Panc1 (cell line): ENCODE results near the gene COMMD4. TPM values are rescaled to one million over a fixed set of nuclear protein-coding genes. Genes with fewer than 3 reads are reported as not detected.

Source experiments
- ATAC-seq: fragments of 200-7000 bp; cut with Tn5 transposase; 2 replicates; pipeline ENCODE4 v1.9.1; 2020; ENCODE audit warnings: mild to moderate bottlenecking, moderate library complexity
- BruUV-seq: library from RNA; stranded (reverse); fragments of 400-500 nt; replicated peaks from 2 replicates; lab custom pipeline; 2021; lab: Mats Ljungman, UMichigan
- CTCF ChIA-PET: fragments of 300-600 bp; sonication (Branson Sonifier 250); formaldehyde crosslinking; loops from one replicate; lab custom pipeline; 2022; ENCODE audit warnings: antibody characterized with exemption; lab: Charles Lee
- POLR2A ChIA-PET: fragments of 300-600 bp; sonication (Branson Sonifier 250); formaldehyde crosslinking; loops from one replicate; lab custom pipeline; 2022; ENCODE audit warnings: antibody characterized with exemption; lab: Charles Lee
- DNase-seq: peaks from one replicate; pipeline ENCODE4 v3.0.0-alpha.2; 2010; ENCODE audit warnings: low read depth, low spot score
- H3K27ac ChIP-seq: 2 replicates; pipeline ENCODE4 v1.5.1; 2011; ENCODE audit warnings: mild to moderate bottlenecking, low read length, inconsistent platforms
- H3K27me3 ChIP-seq: fragments of 200-500 bp; sonication (Bioruptor generic); 2 replicates; pipeline ENCODE4 v1.6.0; 2014; ENCODE audit warnings: low read length, inconsistent platforms; ENCODE audit not compliant: control insufficient read depth, insufficient read depth
- H3K36me3 ChIP-seq: fragments of 200-500 bp; sonication (Bioruptor generic); 2 replicates; pipeline ENCODE4 v1.5.1; 2014; ENCODE audit warnings: inconsistent platforms, mild to moderate bottlenecking, low read length, moderate library complexity; ENCODE audit not compliant: control insufficient read depth, insufficient read depth
- H3K4me1 ChIP-seq: 2 replicates; pipeline ENCODE4 v1.5.1; 2011; ENCODE audit warnings: inconsistent platforms, mild to moderate bottlenecking, low read length, moderate library complexity; ENCODE audit not compliant: control insufficient read depth, insufficient read depth
- H3K4me3 ChIP-seq, 2 experiments: 2 replicates each; pipeline ENCODE4 v1.5.1; 2011 to 2012; ENCODE audit warnings: low read depth in 2 of 2, low read length in 2 of 2, mild to moderate bottlenecking in 2 of 2, inconsistent platforms in 1 of 2, moderate library complexity in 1 of 2
- H3K9me3 ChIP-seq: fragments of 200-500 bp; sonication (Bioruptor generic); 2 replicates; pipeline ENCODE4 v1.5.1; 2014; ENCODE audit warnings: low read depth, mild to moderate bottlenecking, inconsistent platforms, low read length, moderate library complexity; ENCODE audit not compliant: control insufficient read depth, insufficient read depth
- CTCF ChIP-seq: fragments of 450-650 bp; IDR thresholded peaks from 2 replicates; pipeline ENCODE4 v1.5.1; 2017; ENCODE audit warnings: mild to moderate bottlenecking
- POLR2AphosphoS5 ChIP-seq: IDR thresholded peaks from 2 replicates; pipeline ENCODE4 v1.6.1; 2012; ENCODE audit warnings: mild to moderate bottlenecking, low read depth, low read length, moderate library complexity
- REST ChIP-seq, 2 experiments: IDR thresholded peaks; 2 replicates each; pipeline ENCODE4 v1.6.1; 2011 to 2012; ENCODE audit warnings: low read depth in 2 of 2, control low read depth in 1 of 2, low read length in 1 of 2, mild to moderate bottlenecking in 1 of 2, moderate library complexity in 1 of 2; ENCODE audit not compliant: insufficient read depth in 1 of 2
- SIN3A ChIP-seq: IDR thresholded peaks from 2 replicates; pipeline ENCODE4 v1.6.1; 2012; ENCODE audit warnings: low read depth, mild to moderate bottlenecking, low read length, moderate library complexity, borderline replicate concordance; ENCODE audit not compliant: insufficient read depth
- TCF7L2 ChIP-seq: IDR thresholded peaks from 2 replicates; pipeline ENCODE4 v1.6.1; 2011; ENCODE audit warnings: mild to moderate bottlenecking, low read depth, low read length, inconsistent platforms
- in situ Hi-C: cut with HindIII; loops from 2 replicates; pipeline ENCODE4 v1.10.0; 2016; ENCODE audit warnings: low sequenced_read_pairs, low pct_unique_long_range_greater_than_20kb
- intact Hi-C: fragments of 100-400 bp; cut with micrococcal nuclease; formaldehyde crosslinking; loops from one replicate; pipeline ENCODE4 v1.10.0; 2022; ENCODE audit not compliant: unreplicated experiment
- total RNA-seq: library from RNA; stranded (reverse); gene quantifications from one replicate; pipeline ENCODE4 v1.2.1, GENCODE V29; 2021; ENCODE audit not compliant: unreplicated experiment

Gene COMMD4
- total RNA-seq, 1 experiment from 2014 or later = 250 TPM

- H3K4me3 ChIP-seq = no peak overlapping the region
- no peak for ATAC-seq
- peaks cover 12% of the 10 kb centered on the region for H3K4me1 ChIP-seq
- POLR2A ChIA-PET = no interaction called here
- no peak for TF ChIP-seq SIN3A
- no peak for TF ChIP-seq REST (IDR thresholded peaks at IDR 0.05; ENCODE audit: insufficient read depth in 1 of 2, low read depth in 2 of 2, low read length in 1 of 2)
- no peak for TF ChIP-seq POLR2AphosphoS5
- TF ChIP-seq TCF7L2 = no peak
- no peak for TF ChIP-seq CTCF
- no peak for DNase-seq
- H3K36me3 ChIP-seq = peaks cover 3% of the 10 kb centered on the region; the same call in 1 of the 2 replicates
- no TSS peak for BruUV-seq
- no peaks in the 10 kb centered on the region for H3K27me3 ChIP-seq
- in situ Hi-C loops (no loop called here), intact Hi-C loops (no loop called here)
- no peaks in the 10 kb centered on the region for H3K9me3 ChIP-seq
- no peak overlapping the region for H3K27ac ChIP-seq
- CTCF ChIA-PET = no interaction called here
Measured at GRCh38 chr15:75364881-75365280, 29.0 kb downstream of the COMMD4 start.

- no TSS peak for BruUV-seq
- POLR2A ChIA-PET = no interaction called here
- H3K4me3 ChIP-seq = no peak overlapping the region
- intact Hi-C loops = no loop called here
- peaks cover 15% of the 10 kb centered on the region for H3K36me3 ChIP-seq
- peaks cover 15% of the 10 kb centered on the region for H3K4me1 ChIP-seq
- H3K27me3 ChIP-seq = no peaks in the 10 kb centered on the region
- CTCF ChIA-PET = interaction anchor here (0.7 kb wide), 1 partner anchor 228 kb away, joined by 3 read pairs; no protein-coding TSS in a partner anchor
- no peaks in the 10 kb centered on the region for H3K9me3 ChIP-seq
- TF ChIP-seq REST (IDR thresholded peaks at IDR 0.05; ENCODE audit: insufficient read depth in 1 of 2, low read depth in 2 of 2, low read length in 1 of 2) (no peak), TCF7L2 (no peak), CTCF (no peak), POLR2AphosphoS5 (no peak), SIN3A (no peak)
- DNase-seq = no peak
- no peak for ATAC-seq
- in situ Hi-C loops = no loop called here
- H3K27ac ChIP-seq = no peak overlapping the region
Measured at GRCh38 chr15:75366163-75366562, 30.3 kb downstream of the COMMD4 start.
